Limb (tissue), 2 donors: ENCODE results near the gene HTR4.
"Not testable (repeated sequence)": the region's sequence is repeated elsewhere in the genome, so short reads cannot be mapped to it uniquely, and the experiment has no call there.

ENCODE experiments used
- DNase-seq, 2 donors: peaks; one replicate each; pipeline ENCODE4 v3.0.0-alpha.2; 2016; ENCODE audit errors: extremely low spot score in 2 of 2

HTR4 gene

DNA sequence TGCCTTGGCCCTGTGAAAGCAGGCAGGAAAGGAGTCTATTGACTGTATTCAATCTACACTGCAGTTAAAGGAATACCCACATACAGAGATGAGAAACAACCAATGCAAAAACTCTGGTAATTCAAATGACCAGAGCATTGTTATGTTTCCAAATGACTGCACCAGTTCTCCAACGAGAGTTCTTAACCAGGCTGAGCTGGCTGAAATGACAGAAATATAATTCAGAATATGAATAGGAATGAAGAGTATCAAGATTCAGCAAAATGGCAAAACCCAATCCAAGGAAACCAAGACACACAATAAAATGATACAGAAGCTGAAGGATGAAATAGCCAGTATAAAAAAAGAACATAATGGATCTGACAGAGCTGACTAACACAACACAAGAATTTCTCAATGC is 119.1 kb downstream of the HTR4 start:
- no peak for DNase-seq

DNA sequence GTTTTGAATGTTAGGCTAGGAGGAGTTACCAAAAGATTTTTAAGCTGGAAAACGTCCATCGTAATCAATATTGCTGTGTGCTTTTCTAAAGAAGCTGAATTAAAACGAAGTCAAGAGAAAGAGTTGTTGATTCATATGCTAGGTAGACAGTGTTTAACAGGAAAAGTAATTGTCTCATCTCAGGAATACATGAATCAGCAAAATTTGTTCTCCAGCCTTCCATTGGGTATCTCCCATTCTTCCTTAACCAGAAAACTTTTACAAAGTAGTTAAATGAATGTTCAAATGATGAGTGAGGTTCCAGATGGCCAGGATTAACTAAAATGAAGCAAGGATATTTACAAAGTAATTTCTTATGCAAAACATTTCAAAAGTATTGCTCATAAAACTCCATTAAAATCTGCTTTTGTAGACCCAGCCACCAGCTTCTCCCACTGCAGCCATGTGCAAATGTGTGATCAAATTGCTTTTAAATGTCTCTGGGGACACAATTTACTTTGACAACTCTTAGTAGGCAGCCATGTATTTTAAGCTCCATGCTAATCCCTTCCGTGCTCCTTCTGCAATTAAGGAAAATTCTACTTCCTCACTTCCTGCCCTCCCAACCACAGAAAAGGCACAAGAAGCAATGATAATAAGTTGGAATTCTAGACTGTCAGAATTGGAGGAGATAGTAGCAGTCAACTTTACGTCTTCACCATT is 121.2 kb downstream of the HTR4 start:
- no peak for DNase-seq

DNA sequence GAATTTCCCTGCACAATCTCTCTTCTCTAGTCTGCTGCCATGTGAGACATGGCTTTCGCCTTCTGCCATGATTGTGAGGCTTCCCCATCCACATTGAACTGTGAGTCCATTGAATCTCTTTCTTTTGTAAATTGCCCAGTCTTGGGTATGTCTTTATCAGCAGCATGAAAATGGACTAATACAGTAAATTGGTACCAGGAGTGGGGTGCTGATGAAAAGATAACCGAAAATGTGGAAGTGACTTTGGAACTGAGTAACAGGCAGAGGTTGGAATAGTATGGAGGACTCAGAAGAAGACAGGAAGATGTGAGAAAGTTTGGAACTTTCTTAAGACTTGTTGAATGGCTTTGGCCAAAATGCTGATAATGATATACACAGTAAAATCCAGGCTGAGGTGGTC is 124.9 kb downstream of the HTR4 start:
- DNase-seq = not testable (repeated sequence)

DNA sequence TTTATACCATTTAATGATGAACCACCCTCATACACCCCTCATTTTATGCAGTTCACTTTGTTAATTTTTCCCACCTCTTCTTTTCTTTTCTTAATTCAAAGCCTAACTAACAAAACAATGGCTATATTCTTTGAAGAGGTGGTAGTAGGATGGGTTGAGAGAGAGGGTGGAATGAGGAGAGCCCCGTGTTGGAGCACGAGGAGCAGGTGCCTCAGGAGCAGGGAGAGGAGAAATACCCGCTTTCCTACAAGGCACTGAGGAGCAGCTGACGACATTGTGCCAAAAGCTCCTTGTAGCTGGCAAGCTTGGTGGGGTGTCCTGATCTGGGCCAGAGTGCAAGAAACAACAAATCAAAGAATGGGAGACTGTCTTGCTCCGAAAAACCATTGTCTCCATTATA is 129.6 kb downstream of the HTR4 start:
- no peak for DNase-seq

DNA sequence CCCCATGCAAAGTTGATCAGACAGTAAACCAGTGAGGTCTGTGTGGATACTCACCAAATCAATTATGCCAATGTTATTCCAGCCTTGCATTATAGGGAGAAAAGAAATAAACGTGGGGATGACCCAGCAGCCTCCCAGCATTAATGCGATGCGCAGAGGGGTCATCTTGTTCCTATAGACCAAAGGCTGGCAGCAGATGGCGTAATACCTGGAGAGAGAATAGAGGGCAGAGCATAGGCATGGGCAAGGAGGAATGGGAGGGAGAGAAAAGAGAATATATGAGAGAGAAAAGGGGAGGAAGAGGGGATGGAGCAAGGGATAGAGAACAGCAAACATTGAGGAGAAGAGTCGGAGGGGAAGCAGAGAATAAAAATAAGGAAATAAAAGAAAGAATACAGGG is 131.2 kb downstream of the HTR4 start:
- DNase-seq = no peak

DNA sequence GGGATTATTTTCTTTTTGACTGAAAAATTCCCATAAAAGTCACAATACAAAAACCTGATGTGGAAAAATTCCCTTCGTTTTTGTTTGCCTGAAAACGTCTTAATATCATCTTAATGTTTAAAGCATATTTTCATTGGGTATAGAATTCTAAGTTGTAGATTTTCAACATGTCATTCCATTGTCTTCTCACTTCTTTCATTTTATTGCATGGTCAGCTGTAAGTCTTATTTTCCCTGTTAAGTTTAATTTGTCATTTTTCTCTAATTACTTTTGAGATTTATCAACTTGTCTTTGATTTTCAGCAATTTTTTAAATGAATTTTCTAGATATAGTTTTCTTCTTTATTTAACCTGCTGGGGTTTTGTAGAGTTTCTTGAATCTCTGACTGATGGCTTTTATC is 138.9 kb downstream of the HTR4 start:
- no peak for DNase-seq

DNA sequence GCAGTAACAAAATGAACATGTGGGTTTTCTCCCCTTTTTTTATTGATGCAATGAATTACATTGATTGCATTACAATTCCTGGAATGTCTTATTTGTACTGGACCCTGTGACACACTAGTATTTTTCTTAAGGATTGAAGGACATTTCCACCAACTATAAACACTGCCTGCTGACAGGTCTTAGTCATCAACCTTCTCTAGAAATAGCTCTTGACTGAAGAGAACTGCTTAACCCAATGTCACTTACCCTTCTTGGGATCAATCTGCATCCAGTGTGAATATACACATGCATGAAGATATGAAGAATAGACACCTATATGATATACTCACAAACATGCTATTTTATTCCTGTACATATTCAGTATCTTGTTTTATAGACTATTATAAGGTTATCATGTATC is 140.0 kb downstream of the HTR4 start:
- no peak for DNase-seq

DNA sequence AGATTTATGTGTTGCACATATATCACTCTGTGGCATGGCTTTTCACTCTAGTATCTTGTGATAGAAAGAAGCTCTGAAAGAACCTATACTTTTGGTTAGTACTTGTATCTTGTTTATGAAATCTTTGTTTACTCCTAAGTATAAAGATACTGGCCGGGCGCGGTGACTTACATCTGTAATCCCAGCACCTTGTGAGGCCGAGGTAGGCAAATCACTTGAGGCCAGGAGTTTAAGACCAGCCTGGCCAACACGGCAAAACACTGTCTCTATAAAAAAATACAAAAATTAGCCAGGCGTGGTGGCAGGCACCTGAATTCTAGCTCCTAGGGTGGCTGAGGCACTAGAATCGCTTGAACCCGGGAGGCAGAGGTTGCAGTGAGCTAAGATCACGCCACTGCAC is 141.8 kb downstream of the HTR4 start:
- DNase-seq = no peak

DNA sequence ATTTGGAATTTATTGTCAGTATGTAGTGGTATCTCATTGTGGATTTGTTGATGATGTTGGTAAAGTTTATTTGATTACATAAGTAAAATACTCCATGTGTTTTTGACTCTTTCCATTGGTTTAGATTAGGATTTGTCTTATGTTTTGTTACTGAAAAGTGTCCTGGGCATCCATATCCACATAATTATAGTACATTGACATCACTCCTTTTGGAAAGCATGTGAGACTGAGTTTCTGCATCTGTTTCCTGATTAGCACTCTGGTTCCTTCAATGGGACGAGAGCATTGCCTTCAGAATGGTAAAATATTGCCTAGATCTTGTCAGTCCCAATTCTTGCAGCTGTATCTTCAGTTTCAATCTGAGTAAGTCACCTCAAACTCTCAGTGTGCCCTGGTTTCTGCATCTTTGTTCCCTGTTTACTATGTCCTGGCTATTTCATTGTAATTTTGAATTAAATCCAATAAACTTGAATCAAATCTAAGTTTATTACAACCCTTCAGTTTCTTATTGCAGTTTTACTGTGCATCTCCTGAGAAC is 142.4 kb downstream of the HTR4 start:
- DNase-seq = no peak

DNA sequence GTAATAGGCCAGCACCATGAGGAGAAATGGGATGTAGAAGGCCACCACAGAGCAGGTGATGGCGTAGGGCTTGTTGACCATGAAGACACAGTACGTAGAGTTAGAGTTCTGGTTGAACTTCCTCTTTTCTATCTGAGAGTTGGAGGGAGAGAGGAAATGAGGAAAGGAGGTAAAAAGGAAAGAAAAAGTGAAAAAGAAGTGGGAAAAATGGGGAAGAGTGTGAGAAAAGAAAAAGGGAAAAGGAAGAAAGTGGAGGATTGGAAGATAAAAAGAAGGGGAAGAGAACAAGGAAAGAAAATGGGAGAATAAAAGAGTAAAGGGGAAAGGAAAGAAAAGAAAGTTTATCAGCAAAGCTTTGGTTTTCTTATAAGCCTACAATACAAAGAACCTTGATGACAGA is 144.4 kb downstream of the HTR4 start:
- no peak for DNase-seq

DNA sequence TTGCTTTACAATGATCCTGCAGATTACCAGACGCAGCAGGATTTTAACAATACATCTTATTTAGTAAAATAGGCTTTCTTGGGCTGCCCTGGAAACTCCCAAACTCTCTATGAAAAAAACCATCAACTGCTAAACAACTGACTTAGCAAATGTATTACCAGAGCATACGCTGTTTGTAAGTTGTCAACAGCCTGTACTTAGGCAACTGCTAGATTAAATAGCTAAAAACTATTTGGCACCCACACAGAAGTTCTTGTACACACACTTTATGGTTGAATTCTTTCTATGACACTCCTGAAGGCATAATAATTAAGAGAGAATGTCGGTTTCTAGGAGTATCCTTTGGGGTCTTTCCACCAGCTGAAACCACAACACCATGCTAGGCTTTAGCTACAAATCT is 146.7 kb downstream of the HTR4 start:
- no peak for DNase-seq

DNA sequence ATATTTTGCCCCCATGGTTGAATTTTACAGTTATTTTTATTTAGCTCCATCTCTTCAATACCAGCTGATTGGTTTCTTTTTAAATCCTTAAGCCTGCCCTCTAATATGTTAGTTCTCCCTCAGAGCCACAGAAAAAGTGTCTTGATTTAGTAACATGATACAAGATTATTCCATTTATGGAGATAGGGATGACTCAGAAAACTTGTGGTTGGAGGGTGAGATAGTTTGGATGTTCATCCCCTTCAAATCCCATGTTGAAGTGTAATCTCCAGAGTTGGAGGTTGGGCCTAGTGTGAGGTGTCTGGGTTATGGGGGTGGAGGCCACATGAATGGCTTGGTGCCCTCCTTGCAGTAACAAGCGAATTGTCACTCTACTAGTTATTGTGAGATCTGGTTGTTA is 154.9 kb downstream of the HTR4 start:
- no peak for DNase-seq

DNA sequence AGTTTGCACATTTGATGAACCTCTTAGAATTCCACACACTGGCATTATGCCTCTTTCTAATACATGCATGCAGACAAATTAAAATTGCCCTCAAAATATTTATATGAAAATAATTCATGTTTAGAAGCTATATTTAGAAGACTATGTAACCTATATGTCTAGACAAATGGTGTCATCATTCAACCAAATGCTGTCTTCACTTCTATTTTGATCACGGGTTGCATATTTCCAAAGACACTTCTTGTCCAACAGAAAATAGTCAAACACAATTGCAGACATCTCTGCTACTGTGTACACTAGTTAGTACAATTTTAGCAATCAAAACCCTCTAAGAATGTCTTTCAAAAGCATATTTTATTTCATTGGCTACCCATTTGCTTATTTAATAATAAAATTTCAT is 156.6 kb downstream of the HTR4 start:
- no peak for DNase-seq

DNA sequence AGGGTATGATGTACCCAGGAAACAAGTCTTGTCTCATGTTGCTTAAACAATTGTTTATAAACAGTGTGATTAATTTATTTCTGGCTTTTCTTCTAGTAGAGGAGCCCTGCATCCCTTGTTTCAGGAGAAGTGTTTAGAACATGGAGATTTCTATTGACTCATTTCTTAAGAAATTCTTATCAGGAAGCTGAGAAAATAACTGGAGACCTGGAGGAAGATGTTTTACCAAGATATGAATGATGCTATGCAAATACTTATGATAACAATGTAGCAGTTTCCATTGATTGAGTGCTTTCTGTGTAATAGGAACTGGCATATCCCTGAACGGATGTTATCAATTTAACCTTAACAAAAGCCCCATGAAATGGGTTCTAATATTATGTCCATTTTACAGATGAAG is 162.0 kb downstream of the HTR4 start:
- no peak for DNase-seq

DNA sequence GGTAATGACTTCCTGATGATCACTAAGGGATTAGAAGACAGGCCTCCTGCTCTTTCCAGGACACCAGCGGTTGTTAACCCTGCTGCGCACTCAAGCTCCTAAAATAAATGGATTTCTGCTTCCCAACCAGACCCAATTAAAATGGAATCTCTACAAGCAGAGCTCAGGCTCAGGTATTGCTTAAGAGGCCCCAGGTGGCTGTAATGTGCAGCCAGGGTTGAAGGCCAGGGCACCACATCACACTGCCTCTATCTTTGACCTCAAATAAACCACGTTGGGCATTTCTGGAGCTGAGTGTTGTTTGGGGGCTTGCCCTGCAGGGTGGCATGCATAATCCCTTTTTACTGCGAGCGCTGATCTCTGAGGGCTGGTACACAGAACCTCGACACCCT is 162.5 kb downstream of the HTR4 start:
- no peak for DNase-seq

DNA sequence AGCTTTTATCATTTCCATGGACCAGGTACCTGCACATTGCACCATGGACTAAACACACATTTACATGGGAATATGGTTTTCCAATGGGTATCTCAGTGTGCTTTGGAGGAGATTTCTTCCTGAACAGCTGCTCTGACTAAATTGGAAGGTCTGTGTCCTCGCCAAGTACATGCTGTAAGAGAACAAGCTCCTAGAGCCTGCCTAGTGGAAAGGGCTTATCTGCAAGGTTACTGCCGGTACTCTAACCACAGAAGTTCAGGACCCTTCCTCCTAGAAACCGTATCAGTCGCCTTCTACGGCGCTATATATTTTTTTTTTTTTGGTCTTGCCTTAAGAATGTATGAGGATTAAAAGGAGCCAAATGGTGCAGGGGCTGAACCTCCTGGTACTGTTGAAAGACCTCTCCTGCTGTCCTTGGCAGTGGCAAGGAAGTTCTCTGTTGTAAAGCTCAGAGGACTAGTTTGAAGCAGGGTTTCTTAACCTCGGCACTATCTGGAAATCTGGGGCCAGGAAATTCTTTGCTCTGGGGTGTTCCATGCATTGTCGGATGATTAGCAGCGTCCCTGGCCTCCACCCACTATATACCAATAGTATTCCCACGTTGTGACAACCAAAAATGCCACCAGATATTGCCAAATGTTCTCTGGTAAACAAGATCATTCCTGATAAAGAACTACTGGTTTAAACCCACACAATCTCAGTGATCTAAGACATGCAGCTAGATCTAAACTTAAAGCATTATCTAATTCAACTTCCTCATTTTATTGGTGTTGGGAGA is 163.1 kb downstream of the HTR4 start:
- no peak for DNase-seq

DNA sequence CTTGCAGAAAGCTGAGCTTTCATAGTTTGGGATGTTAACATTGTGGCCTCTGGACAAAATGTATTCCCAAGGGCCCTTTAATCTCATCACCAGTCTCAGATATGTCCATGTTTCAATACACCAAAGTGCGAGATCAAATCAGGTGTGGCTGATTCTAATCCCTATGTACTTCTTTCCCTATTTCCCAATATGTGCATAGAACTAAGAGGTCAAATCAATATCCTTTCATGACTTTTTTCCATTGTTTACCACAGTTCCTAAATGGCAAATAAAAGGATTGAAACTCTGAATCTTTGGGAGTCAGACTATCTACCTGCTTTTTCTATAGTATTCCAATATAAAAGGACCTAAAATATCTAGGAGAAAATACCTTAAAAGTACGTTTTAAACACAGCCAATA is 165.6 kb downstream of the HTR4 start:
- DNase-seq = no peak

DNA sequence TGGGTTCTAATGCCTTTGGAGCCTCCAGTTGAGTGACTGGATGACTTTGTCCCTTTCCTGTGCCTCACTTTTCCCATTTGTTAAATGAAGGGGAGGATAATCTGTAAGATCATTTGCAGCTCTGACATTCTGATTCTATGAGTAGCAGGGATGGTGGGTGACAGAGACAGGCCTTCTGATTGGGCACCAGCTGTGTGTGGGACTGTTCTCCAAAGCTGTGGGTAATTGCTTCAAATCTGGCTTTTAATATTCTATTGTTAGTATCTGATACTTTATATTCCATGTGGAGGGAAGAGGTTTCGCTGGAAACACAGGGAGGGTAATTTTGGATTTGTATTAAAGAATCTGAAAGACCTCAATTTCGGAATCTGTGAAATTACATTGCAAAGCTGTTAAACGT is 167.9 kb downstream of the HTR4 start:
- DNase-seq = no peak

DNA sequence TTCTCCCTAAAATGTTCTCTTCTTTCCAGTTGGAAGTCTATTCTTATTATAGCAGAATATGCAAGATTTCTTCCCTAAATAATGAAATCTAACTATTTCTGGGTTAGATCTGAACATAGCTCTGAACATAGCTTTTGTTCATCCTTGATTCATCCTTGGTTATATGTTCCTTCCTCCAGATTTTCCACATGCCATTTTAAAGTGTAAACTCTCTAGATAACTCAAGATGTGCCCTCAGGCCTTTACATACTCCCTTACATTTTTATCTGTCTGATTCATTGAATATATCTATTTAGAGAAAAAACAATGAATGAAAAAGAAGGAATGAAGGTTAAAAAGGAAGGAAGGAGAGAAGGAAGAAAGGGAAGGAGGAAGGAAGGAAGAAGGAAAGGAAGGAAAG is 169.7 kb downstream of the HTR4 start:
- DNase-seq = no peak

DNA sequence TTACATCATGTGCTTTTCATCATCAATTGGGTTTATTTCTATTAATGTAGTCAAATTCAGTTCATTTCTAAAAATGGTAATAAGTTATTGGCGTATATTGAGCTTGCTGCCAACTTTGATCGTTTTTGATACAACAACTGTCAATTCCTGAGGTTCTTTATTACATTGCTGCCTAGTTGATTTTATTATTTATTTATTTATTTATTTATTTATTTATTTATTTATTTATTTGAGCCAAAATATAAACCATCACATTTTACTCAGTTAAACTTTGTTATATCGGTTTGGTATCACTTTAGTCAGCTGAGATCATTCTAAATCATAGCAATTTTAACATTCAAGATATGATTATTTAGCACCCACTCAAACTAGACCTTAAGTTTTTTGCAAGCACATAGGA is 170.6 kb downstream of the HTR4 start:
- no peak for DNase-seq

DNA sequence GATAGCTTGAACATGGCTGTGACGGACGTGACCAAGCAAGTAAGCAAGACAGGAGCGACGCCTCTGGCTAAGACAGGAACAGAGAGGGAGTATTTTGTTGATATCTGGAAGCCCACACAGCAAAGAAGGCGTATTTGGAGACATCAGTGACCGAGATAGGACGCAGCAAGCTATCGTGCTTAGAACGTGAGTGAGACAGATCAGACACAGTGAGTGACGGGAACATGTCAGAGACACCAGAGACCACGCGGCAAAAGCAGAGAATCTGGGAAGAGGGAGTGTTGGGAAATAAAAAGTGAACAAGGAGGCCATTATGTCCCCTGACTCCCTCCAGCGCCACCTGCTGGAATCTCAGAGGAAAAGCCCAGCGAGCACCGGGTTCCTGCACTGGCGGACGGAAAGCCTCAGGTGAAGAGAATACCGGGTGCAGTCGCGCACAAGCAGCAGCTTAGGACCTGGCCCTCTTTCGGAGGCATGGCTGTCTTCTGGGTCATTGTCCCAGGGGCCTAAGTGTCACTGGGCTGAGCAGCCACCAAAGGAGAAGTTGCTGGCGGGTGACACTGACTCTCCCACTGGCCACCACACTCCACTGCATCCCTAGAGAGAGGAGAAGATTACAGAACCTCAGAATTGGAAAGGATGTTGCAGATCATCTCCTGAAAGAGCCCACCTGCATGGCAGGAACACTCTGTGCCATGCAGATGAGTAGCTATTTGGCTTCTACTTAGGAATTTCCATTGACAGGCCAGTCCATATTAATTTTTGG is 171.4 kb downstream of the HTR4 start:
- peak in 1 of 2 donors; percentile 42 for DNase-seq

DNA sequence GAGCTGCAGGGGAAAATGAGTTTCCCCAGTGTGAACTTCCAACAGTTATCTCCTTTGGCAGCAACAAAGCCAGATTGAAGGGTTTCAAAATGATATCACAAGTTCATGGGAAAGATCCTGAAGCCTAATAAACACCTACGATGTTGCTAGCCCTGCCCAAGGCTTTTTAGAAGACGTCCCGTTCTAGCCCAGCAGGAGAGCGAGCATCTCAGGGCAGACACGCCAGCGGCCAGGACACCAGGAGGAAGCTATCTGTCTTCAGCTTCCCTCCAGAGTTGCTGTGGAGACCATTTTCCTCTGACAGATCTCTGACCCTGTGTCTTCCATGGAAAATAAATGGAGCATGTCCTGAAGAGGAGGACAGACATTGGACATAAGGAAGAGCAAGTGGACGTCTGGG is 172.1 kb downstream of the HTR4 start:
- no peak for DNase-seq
